GM20431 (cell line): ENCODE results near the gene INSL4.

Source experiments
- in situ Hi-C: fragments of 300-500 bp; cut with MseI, MboI; formaldehyde crosslinking; loops from one replicate; pipeline ENCODE4 v1.15.0; 2020; ENCODE audit warnings: low sequenced_read_pairs; ENCODE audit not compliant: unreplicated experiment

Gene INSL4

GRCh38 chr9:5231212-5231611 lies at the start of gene INSL4:
TSS of gene INSL4 (plus strand) at chr9:5231419. CDS start at chr9:5231524, 105 bp downstream.
- in situ Hi-C loops: no loop called here

GRCh38 chr9:5184776-5185175 lies 46.4 kb upstream of the INSL4 start:
- in situ Hi-C loops: no loop called here

GRCh38 chr9:5185220-5185840 lies 45.9 kb upstream of the INSL4 start, which contains the start of gene INSL6:
TSS of gene INSL6 (minus strand) at chr9:5185639. CDS start at chr9:5185602, 37 bp downstream.
- in situ Hi-C loops: no loop called here

- in situ Hi-C loops: no loop called here
Measured at GRCh38 chr9:5186416-5187169, 44.6 kb upstream of the INSL4 start.

- in situ Hi-C loops: no loop called here
Measured at GRCh38 chr9:5188060-5188984, 42.9 kb upstream of the INSL4 start.

- in situ Hi-C loops: no loop called here
Measured at GRCh38 chr9:5191985-5192384, 39.2 kb upstream of the INSL4 start.

GRCh38 chr9:5193345-5193744 lies 37.9 kb upstream of the INSL4 start:
- in situ Hi-C loops: no loop called here

- in situ Hi-C loops: no loop called here
Measured at GRCh38 chr9:5195463-5195862, 35.8 kb upstream of the INSL4 start.

- in situ Hi-C loops: no loop called here
Measured at GRCh38 chr9:5205071-5205470, 26.1 kb upstream of the INSL4 start.

GRCh38 chr9:5230554-5230953 lies 665 bp upstream of the INSL4 start:
- in situ Hi-C loops: no loop called here

GRCh38 chr9:5263351-5264218 lies 32.4 kb downstream of the INSL4 start:
- in situ Hi-C loops: no loop called here

GRCh38 chr9:5264219-5264595 lies 33.0 kb downstream of the INSL4 start:
- in situ Hi-C loops: no loop called here

GRCh38 chr9:5265939-5266338 lies 34.7 kb downstream of the INSL4 start:
- in situ Hi-C loops: no loop called here

GRCh38 chr9:5269249-5269715 lies 38.1 kb downstream of the INSL4 start:
- in situ Hi-C loops: no loop called here

- in situ Hi-C loops: no loop called here
Measured at GRCh38 chr9:5274770-5275169, 43.6 kb downstream of the INSL4 start.

- in situ Hi-C loops: no loop called here
Measured at GRCh38 chr9:5278486-5278885, 47.3 kb downstream of the INSL4 start.
